GM18909 (cell line): ENCODE measurements around the gene CD38.
"Not testable (repeated sequence)": the region's sequence is repeated elsewhere in the genome, so short reads cannot be mapped to it uniquely, and the experiment has no call there.

ENCODE experiments used
- ATAC-seq: cut with Tn5 transposase; IDR thresholded peaks from one replicate; pipeline ENCODE4 v1.9.1; 2021; ENCODE audit warnings: mild to moderate bottlenecking; ENCODE audit not compliant: unreplicated experiment, poor library complexity

CD38 gene

GRCh38 chr4:15855804-15856475 is 77.8 kb downstream of the CD38 start:
- no peak for ATAC-seq

GRCh38 chr4:15861198-15861597 is 83.1 kb downstream of the CD38 start:
- ATAC-seq = not testable (repeated sequence)

DNA sequence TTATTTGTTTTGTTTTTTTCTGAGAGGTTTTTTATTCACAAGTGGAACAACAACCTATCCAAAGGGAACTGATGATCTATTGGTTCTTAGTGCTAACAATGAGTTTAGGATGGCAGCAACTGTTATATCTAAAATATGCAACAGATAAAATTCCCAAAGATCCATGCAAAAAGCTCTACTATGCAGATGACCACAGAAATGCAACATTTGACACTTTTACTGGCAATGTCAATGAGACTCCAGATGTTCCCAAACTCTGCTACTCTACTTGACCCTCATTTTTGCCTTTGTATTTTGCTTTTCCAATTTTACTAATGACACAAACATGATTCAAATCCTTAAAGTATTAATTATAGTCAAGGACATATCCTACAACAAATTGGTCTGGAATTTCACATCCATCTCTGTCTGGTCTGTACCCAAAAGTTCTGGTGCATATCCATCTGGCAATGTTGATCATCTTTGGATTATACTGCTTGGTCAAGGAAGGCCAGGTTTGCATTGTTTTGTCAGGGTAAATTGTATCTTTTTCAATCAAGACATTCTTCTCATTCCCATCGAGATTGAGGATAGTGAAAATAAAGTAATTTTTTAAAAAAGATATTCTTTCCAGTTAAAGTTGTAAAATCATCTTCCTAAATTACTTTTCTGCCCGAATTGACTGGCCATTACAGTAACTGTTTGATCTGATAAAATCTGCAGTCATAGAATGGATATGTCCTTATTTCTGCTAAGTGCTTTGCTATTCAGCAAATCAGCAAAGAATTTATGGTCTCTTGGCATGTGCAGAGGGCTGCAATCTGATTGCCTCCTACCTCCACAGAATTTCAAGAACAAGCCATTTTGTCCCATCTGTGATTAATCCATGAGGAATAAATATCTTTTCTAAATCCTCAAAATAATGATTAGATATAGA is 86.8 kb downstream of the CD38 start:
- no peak for ATAC-seq

DNA sequence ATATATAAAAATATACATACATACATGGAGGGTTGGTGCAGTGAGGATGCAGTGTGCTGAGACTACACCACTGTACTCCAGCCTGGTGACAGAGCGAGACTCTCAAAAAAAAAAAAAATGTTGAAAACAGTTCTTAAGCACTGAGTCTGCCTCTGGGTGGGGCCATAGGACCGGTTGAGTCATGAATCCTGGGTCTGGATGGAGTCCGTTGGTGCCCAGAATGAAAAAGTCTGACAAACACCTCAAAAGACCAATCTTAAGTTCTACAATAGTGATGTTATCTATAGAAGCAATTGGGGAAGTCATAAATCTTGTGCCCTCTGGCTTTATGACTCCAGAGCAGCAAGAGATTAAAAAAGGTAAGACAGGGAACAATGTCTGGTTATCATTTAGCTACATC is 90.0 kb downstream of the CD38 start:
- no peak for ATAC-seq

DNA sequence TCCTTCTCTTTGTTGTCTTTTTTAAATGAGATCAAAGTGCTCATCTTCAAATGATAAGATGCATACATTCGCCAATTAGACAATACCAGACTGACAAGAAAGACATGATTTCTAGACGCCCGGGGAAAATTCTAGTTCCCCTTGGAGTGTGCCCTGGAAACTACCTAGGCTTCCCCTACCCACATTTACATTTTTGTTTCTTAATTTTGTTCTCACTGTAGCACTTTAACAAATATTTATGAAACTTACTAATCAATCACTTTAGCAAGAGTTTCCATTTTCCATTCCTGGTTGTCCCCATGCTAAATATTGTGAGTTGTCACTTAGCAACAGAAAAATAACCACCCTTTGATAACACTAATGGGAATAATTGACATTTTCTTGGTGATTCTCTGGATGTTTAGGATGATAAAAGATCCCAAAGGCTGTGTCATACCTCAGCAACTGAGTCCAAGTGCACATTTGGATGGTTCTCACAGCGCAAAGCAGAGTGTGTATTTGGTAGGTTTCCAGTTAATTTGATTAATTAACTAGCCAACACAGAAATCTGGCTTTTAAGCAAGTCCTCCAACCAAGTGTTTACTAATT is 90.8 kb downstream of the CD38 start:
- no peak for ATAC-seq

GRCh38 chr4:15870079-15870478 is 92.0 kb downstream of the CD38 start:
- no peak for ATAC-seq

DNA sequence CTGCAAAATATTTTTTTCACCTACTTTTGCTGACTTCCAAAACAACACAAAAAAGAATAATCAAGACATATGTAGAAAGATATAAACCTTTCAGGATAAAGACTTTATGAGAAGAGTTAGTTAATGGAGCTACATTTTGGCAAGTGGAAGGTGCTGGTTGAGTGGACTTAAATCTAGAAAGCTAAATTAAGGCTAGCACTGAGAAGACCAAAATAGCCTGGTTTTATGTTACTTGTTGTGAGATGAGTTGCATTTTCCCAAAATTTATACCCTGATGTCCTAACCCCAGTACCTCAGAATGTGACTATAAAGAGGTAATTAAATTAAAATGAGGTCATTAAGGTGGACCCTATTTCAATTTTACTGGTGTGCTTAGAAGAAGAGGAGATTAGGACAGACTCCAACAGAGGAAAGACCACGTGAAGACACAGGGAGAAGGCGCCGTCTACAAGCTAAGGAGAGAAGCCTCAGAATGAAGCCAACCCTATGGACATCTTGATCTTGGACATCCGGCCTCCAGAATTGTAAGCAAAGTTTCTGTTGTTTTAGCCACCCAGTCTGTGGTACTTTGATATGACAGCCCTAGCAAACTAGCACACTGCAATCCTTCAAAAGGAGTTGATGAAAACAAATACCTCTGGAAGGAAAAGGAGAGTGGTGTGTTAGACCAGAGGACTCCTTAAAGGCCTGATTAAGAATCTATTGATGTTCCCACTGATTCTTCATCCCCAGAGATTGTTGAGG is 93.0 kb downstream of the CD38 start:
- ATAC-seq = no peak

- no peak for ATAC-seq
Observed at GRCh38 chr4:15873117-15873516, 95.0 kb downstream of the CD38 start.

DNA sequence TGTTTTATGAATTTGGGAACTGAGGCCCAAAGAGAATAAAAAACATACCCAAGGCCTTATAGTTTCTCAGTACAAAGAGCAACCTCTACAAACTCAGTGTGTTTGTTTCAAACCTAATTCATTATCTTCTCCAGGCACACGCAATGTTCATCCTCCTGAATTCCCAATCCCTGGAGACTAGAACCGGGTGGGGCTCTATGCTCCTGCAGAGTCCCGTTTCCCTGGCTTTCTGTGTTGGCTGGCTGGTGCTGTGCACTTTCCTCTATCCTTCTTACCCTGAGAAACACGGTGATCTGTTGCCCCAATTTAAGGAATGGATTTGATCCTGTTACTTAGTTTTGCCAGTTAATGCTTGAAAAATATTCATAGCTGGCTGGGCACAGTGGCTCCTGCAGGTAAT is 96.5 kb downstream of the CD38 start:
- ATAC-seq = no peak

DNA sequence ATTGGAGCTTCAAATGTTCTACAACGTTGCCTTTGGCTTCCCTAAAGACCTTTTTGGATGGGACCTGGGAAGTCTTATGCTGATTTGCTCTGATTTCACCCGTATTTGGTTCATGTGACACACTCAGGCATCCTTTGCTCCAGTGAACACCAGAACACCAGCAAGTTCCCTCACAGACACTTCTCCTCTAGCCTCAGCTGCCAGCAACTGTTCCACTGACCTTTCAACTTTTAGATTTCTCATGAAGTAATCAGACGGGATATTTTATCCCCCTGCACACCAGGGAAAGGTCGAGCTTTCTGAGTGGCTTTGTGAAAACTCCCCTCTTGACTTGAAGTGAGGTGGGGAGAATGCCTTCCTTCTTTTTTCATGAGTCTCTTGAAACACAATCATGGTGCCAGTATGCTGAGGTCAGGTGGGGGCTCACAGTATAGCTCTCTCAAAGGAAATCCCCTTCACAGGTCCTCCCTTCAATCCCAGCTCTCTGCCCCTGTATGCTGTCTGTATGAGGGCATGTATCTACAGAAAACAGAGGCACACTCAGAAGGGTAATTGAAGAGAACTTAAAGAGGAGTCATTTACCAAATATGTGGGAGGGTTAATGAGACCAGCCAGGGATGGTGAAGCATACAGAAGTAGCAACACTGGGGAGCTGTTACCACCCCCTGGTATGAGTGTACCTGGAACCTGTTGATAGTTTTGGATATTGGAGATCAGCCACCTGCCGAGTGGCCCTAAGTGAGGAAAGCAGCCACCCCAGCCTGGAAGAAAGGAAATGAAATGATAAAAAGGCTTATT is 97.7 kb downstream of the CD38 start:
- ATAC-seq = no peak

GRCh38 chr4:15878011-15878410 is 99.9 kb downstream of the CD38 start:
- no peak for ATAC-seq

DNA sequence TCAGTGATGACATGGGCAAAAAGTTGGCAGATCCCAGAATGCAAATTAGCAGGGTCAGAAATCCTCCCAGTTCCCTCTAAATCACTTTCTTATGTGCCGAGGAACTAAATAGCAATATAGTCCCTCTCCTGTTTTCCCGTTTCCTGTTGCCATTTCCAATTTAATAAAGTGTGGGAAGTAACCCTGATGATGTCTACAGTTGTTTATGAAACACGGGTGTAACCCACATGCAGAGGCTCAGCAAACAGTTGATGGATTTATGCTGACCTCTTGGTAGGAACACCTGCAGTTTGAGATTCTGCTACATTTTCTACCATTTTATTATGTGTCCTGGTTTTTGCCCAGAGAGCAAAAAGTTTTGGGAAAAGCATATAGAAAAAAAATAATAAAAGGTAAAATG is 103.7 kb downstream of the CD38 start:
- no peak for ATAC-seq

GRCh38 chr4:15882675-15883086 is 104.6 kb downstream of the CD38 start:
- ATAC-seq = peak; percentile 94

GRCh38 chr4:15883610-15884243 is 105.6 kb downstream of the CD38 start:
- ATAC-seq = no peak

GRCh38 chr4:15884666-15885065 is 106.5 kb downstream of the CD38 start:
- ATAC-seq = no peak

- ATAC-seq = no peak
Observed at GRCh38 chr4:15885422-15885821, 107.3 kb downstream of the CD38 start.

- ATAC-seq = no peak
Observed at GRCh38 chr4:15888515-15888914, 110.4 kb downstream of the CD38 start.

GRCh38 chr4:15890246-15890829 is 112.2 kb downstream of the CD38 start:
- ATAC-seq = no peak

DNA sequence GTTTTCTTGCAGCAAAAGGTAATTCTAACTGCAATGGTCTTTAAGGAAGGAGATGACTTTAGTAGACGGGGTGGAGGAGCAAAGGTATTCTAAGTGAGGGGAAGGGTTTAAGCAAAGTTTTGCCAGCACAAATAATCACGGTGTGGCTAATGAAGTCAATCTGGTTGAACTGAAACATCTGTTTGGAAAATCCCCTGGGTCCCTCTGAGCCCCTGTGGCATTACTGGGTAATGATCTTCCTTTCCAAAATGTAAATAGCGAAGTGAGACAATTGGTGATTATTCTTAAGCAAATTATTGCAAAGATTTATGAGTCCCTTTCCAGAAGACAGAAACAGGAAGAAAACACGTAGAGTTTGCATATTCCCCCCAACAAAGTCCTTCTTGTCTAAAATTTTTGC is 113.2 kb downstream of the CD38 start:
- ATAC-seq = peak; percentile 73
